Activated CD4-positive, CD25-positive, alpha-beta regulatory T cell treated with anti-CD3 and anti-CD28 coated beads, Interleukin-2, amount 50 U/mL, for 24 hours (primary cell): Measurements from ENCODE around the gene ASIC4.

Experiments
- ATAC-seq, 2 donors: fragments of 150-1000 bp; cut with Tn5 transposase; one replicate each; pipeline ENCODE4 v1.10.0; 2021; ENCODE audit warnings: mild to moderate bottlenecking in 1 of 2, moderate library complexity in 1 of 2

ASIC4 gene

DNA sequence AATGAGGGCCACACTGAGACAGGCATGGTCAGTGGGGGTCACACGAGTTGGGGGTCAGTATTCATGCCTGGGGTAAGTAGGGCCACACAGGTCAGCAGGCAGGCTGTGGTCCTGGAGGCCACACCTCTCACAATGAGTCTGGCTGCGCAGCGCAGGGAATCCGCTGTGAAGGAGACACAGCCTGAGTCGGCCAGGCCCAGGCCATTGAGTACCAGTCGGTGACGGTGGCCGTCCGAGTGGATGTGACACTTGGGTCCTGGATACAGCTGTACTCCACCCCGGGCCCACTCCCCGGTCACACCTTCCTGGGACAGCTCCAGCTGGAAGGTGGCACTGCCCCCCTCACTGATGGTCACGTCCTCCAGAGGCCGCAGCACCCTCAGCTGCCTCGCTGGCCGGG is 40.1 kb downstream of the ASIC4 start:
- no peak for ATAC-seq

DNA sequence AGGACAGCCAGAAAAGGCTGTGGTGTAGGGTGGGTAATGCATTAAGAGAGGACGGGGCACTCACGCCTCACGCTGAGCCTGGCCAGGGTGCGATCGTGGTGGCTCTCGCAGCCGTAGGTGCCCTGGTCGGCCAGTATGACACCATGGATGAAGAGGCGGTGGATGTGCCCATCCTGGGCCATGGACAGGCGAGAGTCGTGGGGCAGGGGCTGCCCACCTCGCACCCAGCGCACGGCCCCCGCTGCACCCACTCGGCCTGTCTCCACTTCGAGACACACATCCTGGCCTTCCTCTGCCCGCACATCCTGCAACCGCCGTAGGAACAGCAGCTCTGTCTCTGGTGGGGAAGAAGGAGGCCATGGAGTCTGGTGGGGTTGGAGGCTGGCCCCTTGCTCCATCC is 41.7 kb downstream of the ASIC4 start:
- no peak for ATAC-seq

DNA sequence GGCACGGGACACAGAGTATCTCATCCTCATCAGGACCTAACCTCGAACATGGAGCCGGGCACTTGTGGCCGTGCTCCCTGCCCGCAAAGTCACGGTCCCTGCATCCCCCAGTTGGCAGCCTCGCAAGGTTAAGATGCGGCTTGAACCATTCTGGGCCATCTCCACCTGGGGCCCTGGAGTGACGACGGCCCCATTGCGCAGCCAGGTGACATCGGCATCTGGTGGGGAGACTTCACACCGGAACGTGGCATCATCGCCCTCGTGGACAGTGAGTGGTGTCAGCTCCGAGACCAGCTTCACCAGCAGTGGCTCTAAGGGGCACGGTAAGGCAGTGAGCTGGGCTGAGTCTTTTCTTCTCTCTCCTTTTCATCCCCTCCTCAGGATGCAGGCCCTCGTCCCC is 42.1 kb downstream of the ASIC4 start:
- no peak for ATAC-seq

DNA sequence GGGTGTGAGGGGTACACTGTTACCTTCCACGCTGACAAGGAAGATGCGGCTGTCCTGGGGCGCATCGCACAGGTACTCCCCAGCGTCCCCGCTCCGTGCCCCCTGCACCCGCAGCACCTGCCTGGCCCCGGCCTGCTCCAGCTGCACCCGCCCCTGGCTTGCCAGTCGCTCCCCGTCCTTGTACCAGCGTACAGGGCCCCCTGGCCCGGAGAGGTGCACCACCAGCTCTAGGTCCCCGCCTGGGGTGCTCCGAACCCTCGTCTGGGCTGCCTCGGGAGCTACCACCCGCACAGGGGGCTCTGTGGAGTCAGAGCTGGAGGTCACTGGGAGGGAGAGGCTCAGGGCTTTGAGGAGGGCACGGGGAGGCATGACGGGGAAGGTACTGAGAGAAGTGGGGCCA is 43.0 kb downstream of the ASIC4 start:
- ATAC-seq = no peak

DNA sequence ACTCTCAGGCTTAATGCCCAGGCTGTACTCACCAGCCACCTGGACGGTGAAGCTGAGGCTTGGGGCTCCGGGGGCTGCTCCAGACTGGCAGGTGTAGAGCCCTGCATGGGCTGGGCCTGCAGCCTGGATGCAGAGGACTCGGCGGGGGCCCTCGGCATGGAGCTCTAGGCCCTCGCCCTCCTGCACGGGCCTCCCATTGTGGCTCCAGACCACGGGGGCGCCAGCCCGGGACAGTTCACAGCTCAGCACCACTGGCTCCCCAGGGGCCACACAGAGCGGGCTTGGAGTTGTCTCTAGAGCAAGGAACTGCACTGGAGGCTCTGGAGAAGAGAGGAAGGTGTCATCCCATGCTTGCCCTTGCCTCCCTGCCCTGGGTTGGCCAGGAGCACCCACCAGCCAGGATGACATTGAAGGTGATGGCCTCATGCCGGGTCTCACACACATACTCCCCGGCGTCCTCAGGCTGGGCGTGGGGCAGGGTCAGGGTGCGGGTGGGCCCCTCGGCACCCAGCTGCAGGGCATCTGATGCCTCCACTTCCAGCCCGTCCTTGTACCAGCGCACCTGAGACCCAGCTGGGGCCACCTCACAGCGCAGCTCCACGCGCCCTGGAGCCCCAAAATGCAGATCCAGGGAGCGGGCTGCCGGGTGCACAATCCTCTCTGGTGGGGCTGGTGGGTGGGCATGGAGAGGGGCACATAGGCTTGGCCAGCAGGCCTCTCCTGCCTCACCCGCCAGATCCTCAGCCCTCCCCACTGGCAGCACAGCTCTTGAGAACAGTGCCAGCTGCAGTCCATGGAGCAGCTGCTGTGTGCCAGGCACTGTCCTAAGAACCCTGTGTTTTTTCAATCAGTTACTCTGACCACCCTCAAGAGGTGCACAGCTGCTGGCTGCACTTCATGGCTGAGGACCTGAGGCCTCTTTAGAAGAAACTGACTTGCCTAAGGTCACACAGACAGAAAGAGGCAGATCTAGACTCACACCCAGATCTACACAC is 43.8 kb downstream of the ASIC4 start:
- no peak for ATAC-seq

DNA sequence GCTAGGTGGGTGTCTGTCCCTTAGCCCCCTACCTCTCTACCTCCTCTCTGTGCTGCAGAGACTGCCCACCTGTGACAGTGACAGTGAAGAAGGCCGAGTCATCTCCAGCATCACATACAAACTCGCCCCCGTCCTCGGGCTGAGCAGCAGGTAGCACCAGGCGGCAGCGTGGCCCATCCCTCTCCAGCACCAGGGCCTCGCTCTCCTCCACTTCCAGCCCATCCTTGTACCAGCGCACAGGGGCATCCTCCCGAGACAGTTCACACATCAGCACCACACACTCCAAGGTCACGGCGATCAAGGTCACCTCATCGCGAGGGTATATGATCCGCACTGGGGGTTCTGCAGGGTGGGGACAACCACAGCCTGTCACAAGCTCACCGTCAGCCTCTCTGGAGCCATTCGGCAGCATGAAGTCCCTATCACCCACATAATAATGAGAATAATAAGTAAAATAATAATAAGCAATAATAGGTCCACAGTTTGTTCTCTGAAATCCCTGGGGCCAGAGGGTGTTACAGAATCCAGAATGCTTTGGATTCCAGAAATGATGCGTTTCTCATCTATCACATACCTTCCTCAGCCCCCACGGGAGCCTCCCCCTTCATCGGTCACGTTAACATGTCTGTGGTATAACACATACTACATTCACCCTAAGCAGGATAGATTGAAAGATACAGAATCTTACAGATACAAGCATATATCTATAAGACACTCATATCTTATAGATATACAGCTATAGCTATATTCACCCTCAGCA is 45.1 kb downstream of the ASIC4 start:
- no peak for ATAC-seq

DNA sequence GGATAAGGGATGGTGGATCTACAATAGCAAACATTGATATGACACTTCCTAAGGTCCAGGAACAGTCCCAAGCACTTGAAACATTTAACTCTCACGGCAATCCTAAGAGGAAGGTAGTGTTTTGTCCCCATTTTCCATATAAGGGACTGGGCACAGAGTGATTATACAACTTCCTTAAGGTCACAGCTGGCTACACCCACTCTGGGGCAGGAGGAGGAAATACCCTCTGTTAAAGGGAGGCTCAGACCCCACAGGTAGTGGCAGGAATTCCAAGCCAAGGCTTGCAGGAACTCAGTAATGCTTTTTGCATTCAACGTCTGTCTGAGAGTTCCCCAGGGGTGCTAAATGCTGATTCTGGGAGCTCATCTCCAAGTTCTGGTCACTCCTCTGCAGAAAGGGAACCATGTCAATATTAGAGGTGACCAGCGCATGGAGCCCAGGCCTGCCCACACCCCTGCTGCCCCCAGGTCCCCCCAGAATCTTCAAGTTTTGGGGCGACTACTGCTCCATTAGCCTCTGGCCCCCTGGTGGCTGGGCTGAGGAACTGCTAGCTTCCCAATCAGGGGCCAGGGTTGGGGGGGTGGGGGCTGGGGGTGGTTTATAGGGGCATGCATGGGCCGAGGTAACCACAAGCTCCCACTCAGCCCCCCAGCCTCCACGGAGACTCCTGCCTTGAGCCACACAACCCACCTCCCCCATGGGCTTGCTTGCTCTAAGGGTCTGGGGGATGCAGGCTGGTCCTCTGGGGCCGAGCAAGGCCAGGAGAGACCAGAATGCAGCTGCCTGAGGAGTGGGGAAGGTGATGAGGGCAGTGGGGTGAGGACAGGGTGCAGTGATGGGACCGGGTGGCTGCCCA is 46.0 kb downstream of the ASIC4 start:
- no peak for ATAC-seq

DNA sequence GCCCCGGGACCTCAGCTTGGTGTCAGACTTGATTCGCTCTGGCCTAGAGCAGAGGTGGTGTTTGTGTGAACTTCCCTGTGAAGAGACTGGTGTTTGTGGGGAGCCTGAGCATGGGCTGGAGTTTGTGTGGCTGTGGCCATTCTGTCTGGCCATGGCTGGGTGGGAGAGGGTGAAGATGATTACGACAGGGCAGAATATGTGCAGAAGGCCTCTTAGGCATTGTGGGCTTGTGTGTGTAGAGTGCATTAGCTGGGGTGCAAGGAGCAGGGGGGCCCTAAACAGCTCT is 46.6 kb downstream of the ASIC4 start:
- no peak for ATAC-seq

DNA sequence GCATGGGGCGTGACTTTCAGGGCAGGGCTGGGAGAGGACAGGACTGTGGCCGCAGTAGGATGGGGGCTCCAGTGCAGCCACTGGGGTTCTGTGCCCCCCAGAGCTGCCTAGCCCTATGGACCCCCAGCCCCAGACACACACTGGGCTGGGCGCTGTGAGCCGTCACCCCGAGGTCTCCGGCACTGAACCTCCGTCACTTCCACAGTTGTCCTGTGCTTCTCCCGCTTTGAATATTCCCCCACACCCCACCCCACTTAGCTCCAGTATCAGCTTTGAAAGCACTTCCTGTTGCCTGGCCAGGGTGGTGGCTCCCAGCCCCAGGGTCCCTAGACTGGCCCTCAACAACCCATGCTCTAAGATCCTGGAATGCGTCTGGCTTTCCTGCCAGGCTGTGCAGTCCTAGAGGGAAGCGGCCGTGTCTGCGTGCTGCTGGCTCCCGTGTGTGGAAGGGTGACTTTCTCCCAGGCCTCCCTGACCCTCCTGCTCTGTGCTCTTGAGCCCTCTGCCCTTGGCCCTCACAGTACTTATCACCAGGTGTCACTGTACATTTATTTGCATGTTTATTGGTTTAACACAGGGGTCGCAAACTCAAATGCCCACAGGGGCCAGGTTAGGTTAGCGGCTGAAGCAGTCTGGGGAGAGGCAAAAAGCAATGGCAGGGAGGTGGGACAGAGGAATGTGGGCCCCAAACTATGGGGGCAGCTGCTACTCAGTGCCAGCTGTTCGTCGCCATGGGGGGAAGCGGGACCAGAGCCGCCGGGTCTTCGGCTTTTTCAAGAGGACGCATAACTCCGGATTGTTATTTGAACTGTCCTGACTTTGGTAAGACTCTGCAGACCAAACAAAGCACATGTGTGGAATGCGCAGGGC is 47.1 kb downstream of the ASIC4 start:
- no peak for ATAC-seq

DNA sequence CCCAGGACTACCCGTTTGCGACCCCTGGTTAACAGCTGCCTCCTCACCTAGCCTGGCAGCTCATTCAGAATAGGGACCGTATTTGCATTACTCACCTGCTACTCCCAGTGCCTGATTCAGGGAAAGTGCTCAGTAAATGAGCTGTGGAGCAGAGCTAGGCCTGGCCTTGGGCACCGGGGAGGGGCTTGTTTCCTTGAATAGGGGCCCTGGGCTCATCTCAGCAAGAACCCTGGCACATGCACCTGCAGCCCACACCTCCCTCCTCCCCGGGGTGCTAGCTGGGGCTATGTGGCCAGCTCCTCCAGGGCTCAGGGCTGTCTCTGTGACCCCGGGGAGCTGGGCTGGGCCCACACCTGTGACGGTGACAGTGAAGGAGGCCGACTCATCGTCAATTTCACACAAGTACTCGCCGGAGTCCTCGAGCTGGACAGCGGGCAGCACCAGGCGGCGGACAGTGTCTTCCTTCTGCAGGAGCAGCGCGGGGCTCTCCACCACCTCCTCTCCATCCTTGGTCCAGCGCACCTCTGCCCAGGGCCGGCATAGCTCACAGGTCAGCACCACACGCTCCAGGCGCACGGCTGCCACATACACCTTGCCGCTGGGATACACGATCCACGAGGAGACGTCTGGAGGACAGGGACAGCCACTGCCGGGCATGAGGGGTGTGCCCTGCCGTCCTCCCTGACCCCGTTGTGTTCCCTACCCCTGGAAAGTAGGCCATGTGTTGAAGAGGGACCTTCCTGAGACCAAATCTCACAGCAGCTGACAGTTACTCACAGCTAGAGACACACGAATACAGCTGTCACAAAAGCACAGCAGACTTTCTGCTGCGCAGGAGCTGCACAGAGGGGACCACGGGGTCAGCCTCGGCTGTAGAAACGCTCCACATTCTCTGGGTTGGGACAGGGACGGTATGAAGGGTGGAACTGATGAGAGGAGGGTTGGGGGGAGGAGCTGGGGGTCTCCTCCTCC is 48.1 kb downstream of the ASIC4 start:
- ATAC-seq = no peak

DNA sequence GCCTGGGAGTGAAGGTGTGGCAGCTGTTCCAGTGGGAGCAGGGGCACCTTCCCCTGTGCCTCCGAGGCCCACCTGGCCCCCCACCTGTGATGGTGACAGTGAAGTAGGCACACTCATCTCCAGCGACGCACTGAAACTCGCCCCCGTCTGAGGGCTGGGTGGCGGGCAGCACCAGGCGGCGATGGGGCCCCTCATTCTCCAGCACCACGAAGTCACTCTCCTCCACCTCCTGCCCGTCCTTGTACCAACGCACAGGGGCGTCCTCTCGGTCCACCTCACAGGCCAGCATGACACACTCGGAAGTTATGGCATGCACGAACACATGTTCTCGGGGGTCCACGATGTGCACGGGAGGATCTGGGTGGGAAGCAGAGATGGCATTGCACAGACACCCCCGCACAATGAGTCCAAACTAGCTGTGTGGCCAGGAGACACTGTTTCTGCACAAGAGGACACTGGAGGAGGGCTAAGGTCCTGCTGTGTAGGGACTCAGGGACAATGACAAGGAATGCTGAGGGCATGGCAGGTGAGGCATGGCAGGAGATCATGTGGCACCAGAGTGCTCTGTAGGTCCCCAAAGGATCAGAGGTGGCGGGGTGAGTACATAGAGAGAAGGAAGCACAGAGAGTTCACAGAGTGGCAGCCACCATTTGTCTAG is 49.1 kb downstream of the ASIC4 start:
- no peak for ATAC-seq

DNA sequence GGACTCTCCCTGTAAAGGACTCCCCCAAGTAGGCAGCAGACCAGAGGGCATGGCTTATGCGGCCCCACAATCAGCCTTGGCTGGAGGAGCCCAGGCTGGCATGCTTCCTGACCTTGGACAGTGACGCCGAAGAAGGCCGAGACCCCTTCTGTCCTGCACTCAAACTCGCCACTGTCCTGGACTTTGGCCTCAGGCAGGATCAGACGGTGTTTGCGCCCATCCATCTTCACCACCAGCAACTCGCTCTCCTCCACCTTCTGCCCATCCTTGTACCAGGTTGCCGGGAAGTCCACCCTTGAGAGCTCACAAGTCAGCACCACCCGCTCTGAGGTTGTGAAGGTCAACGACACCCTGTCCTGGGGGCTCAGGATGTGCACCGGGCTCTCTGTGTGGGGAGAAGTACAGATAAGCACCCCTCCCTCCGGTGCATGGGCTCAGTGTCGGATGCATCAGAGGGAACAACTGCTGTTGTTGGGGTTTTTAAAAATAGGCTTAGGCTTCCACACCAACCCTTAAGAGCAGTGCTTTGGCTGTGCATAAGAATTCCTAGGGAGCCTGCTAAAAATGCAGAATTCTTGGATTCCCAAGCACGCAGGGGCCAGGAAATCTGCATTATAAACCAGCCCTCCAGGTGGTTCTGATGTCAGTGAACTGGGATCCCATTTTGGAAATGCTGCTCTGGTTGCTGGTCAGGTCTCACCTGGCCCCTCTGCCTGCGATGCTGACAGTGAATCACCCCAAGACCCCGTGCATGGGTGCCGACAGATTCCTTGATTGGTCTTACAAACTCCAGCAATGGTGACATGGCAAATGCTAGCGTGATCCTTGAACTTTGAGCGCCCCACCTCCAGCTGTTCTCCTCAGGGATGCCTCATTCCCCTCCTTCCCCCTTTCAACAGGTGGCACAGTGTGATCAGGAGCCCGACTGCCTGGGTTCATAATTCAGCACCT is 51.1 kb downstream of the ASIC4 start:
- ATAC-seq = no peak

DNA sequence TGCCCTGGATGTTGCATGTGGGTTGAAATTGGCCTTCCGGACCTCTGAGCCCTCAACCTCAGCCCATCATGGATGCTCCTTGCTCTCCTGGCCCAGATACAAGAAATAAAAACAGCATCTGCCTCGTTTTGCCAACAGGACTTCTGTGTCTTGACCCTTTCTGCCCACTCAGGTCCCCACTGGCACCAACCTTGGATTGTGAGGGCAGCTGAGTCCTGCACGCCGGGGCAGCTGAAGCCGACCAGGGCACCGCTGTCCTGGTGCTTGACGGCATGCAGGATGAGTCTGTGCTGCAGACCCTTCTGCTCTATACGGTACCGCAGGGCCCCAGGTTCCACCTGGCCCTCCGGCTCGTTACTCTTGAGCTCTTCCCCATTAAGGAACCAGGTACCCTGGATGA is 52.4 kb downstream of the ASIC4 start:
- ATAC-seq = no peak

DNA sequence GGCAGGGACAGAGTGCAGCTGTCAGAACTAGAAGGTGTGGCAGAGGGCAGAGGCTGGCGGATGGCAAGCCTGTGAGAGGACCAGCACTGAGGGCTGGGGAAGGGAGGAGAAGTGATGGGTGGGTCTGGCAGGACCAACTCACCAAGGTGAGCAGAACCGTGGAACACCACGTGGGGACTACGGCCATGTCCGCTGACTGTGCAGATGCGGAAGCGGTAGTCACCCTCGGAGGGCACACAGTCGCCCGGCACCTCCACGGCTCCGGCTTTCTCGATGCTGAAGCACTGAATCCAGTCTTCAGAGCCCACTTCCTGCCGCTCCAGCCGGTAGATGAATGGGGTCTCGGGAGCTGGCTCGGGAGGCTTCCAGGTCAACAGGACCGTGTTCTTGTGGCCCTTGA is 52.8 kb downstream of the ASIC4 start:
- ATAC-seq = no peak

DNA sequence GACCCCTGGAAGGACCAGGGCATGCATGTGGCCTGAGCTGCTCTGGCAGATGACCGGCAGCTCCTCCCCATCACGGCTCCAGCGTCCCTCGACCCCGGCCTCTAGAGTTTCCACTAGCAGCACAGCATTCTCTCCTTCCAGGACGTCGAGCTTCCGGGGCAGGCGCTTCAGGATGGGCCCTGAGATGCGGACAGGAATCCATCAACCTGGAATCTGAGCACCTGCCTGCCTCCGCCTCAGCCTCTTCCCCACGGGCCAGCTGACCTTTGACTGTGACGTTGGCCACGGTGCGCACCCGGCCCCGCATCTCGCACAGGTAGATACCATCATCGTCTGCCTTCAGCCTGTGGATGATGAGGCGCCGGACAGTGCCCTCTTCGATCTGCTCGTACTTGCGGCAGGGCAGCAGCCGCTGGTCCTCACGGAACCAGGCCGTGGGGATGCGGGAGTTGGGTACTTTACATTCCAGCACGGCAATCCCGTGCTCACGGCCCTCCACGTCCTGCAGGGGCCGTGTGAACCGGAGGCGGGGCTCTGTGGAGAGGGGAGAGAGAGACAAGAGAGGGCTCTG is 53.6 kb downstream of the ASIC4 start:
- ATAC-seq = no peak

DNA sequence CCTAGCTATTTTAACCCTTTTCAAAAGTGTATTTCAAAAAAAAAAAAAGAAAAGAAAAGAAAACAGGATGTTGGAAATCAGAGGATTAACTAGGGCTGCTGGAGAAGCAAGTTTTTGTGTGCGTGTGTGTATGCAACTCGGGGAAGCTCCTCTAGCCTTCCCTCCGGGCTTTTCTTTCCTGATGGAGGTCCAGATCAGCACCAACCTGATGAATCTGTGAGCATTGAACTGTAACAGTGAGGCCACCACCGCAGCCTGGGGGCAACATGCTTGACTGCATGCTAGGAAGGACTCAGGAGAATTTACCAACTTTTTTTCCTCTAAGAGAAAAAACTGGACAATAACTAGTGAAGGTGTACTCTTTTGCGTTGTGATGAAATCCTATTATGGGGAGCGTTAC is 54.8 kb downstream of the ASIC4 start:
- ATAC-seq = no peak

DNA sequence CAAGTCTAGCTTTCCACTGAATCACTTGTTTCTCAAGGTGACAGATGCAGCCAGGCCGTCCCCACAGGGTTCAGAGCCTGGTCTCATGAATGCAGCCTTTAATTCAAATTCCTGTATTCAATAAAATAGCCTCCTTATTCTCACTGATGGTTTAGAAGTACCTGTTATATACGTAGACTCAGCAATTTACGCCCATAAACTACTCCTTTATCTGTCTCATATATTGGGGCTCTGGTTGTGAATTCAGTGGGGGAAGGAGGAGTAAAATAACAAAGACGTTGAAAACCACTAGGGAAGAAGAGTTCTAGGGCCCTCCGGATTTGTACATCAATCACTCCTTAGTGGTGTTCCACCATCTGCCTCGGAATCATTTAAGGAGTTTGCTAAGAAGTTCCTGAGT is 55.4 kb downstream of the ASIC4 start:
- no peak for ATAC-seq

DNA sequence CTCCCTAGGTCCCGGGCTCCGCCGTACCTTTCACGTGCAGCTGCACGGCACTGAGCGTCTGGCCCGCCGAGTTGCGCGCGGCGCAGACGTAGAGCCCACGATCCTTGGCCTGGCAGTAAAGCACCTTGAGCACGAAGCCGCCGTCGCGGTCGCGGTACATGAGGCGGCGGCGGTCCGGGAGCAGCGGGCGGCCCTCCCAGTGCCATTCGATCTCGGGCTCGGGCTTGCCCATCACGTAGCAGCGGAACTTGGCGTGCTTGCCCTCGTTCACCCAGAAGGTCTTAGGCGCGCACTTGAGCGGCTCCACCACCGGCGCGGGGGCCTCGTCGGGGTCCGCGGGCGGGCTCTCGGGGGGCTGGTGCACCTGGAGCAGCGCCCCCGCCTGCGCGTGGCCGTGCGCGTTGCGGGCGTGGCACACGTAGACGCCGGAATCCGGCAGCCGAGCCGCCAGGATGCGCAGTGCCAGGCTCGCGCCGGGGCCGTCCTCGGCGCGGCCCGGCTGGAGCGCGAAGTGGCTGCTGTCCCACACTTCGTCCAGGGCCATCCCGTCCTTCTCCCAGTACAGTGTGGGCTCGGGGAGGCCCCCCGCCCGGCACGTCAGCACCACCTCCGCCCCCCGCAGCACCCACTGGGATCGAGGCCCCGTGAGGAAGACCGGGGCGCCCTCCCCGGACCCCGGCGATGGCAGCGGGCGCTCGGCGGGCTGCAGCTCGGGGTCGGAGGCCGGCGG is 56.1 kb downstream of the ASIC4 start:
- peak in 1 of 2 donors; percentile 23 for ATAC-seq
